ENCODE data around the gene CIB1.

- TF ChIP-seq POLR2AphosphoS5 (IDR thresholded peaks at IDR 0.05) (peak; percentile 65), EP300 (IDR thresholded peaks at IDR 0.05) (no peak), POLR2A (IDR thresholded peaks at IDR 0.05) (peak in 1 of 2 donors; percentile 44)
- TF ChIP-seq, protein P1, sequence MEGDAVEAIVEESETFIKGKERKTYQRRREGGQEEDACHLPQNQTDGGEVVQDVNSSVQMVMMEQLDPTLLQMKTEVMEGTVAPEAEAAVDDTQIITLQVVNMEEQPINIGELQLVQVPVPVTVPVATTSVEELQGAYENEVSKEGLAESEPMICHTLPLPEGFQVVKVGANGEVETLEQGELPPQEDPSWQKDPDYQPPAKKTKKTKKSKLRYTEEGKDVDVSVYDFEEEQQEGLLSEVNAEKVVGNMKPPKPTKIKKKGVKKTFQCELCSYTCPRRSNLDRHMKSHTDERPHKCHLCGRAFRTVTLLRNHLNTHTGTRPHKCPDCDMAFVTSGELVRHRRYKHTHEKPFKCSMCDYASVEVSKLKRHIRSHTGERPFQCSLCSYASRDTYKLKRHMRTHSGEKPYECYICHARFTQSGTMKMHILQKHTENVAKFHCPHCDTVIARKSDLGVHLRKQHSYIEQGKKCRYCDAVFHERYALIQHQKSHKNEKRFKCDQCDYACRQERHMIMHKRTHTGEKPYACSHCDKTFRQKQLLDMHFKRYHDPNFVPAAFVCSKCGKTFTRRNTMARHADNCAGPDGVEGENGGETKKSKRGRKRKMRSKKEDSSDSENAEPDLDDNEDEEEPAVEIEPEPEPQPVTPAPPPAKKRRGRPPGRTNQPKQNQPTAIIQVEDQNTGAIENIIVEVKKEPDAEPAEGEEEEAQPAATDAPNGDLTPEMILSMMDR (IDR thresholded peaks at IDR 0.05), result peak in 2 of 4 experiments; percentile 51
Measured at GRCh38 chr15:90233387-90234095, at the start of gene CIB1.

Data from gastroesophageal sphincter (tissue), 3 donors.